HEK293 (cell line): ENCODE data around the gene SHANK2.

Experiments used
- CTCF ChIA-PET: fragments of 350-600 bp; formaldehyde crosslinking; extraction: SDS; loops from one replicate; lab custom pipeline; 2021; ENCODE audit warnings: antibody characterized with exemption; lab: Yijun Ruan, JAX
- POLR2A ChIA-PET: fragments of 300-600 bp; formaldehyde crosslinking; extraction: SDS; loops from one replicate; lab custom pipeline; 2020; ENCODE audit warnings: antibody characterized with exemption, inconsistent platforms; lab: Yijun Ruan, JAX
- H3K27ac ChIP-seq: fragments of 200-500 bp; sonication (Bioruptor generic); 2 replicates; pipeline ENCODE4 v1.5.1; 2014; ENCODE audit warnings: low read depth, low read length, control low read depth, inconsistent platforms; ENCODE audit errors: extremely low read depth
- H3K36me3 ChIP-seq, 2 experiments: fragments of 200-500 bp in 1 of 2; sonication (Bioruptor generic) in 1 of 2; 1 replicate in 1 of 2; 2 replicates in 1 of 2; pipeline ENCODE4 v1.5.1; 2014 to 2017; ENCODE audit warnings: inconsistent platforms in 2 of 2, low read length in 2 of 2; ENCODE audit not compliant: control insufficient read depth in 2 of 2, insufficient read depth in 1 of 2
- H3K4me1 ChIP-seq: fragments of 200-500 bp; sonication (Bioruptor generic); 2 replicates; pipeline ENCODE4 v1.5.1; 2014; ENCODE audit warnings: mild to moderate bottlenecking, low read length, inconsistent platforms; ENCODE audit not compliant: control insufficient read depth, insufficient read depth
- H3K4me3 ChIP-seq: 2 replicates; pipeline ENCODE4 v1.5.1; 2011; ENCODE audit warnings: low read depth, mild to moderate bottlenecking, control low read depth, low read length, moderate library complexity
- H3K9me3 ChIP-seq: fragments of 200-500 bp; sonication (Bioruptor generic); 2 replicates; pipeline ENCODE4 v1.5.1; 2014; ENCODE audit warnings: low read depth, low read length, inconsistent platforms; ENCODE audit not compliant: control insufficient read depth, insufficient read depth
- IKZF3 ChIP-seq: fragments of 450-650 bp; IDR thresholded peaks from 2 replicates; pipeline ENCODE4 v1.5.0; 2018; ENCODE audit warnings: missing biosample characterization, mild to moderate bottlenecking, missing genetic modification characterization, moderate library complexity
- KLF8 ChIP-seq: fragments of 450-650 bp; formaldehyde crosslinking; IDR thresholded peaks from 2 replicates; pipeline ENCODE4 v1.5.1; 2016; ENCODE audit warnings: missing biosample characterization, missing genetic modification characterization
- RBAK ChIP-seq: fragments of 450-650 bp; formaldehyde crosslinking; IDR thresholded peaks from 2 replicates; pipeline ENCODE4 v1.5.1; 2016; ENCODE audit warnings: missing biosample characterization, missing genetic modification characterization
- REPIN1 ChIP-seq: fragments of 450-650 bp; formaldehyde crosslinking; IDR thresholded peaks from 2 replicates; pipeline ENCODE4 v1.5.1; 2017; ENCODE audit warnings: missing biosample characterization, missing genetic modification characterization, low read depth
- SCRT1 ChIP-seq: fragments of 450-650 bp; formaldehyde crosslinking; IDR thresholded peaks from 2 replicates; pipeline ENCODE4 v1.5.1; 2016; ENCODE audit warnings: missing biosample characterization, missing genetic modification characterization, borderline replicate concordance
- SETDB1 ChIP-seq: IDR thresholded peaks from one replicate; pipeline ENCODE4 v1.6.1; 2017; ENCODE audit warnings: mild to moderate bottlenecking, low read length, moderate library complexity, mixed read lengths; ENCODE audit not compliant: insufficient read length
- YY2 ChIP-seq: fragments of 450-650 bp; formaldehyde crosslinking; IDR thresholded peaks from 2 replicates; pipeline ENCODE4 v1.5.1; 2016; ENCODE audit warnings: missing biosample characterization, missing genetic modification characterization
- ZBTB21 ChIP-seq: fragments of 450-650 bp; formaldehyde crosslinking; IDR thresholded peaks from 2 replicates; pipeline ENCODE4 v1.5.1; 2017; ENCODE audit warnings: missing biosample characterization, missing genetic modification characterization
- ZFP37 ChIP-seq: fragments of 450-650 bp; formaldehyde crosslinking; IDR thresholded peaks from 2 replicates; pipeline ENCODE4 v1.5.1; 2016; ENCODE audit warnings: missing biosample characterization, missing genetic modification characterization
- ZNF140 ChIP-seq: fragments of 450-650 bp; formaldehyde crosslinking; IDR thresholded peaks from 2 replicates; pipeline ENCODE4 v1.5.1; 2016; ENCODE audit warnings: missing biosample characterization, missing genetic modification characterization
- ZNF175 ChIP-seq: fragments of 450-650 bp; formaldehyde crosslinking; IDR thresholded peaks from 2 replicates; pipeline ENCODE4 v1.5.1; 2016; ENCODE audit warnings: missing biosample characterization, missing genetic modification characterization
- ZNF19 ChIP-seq: fragments of 450-650 bp; formaldehyde crosslinking; IDR thresholded peaks from 2 replicates; pipeline ENCODE4; 2016; ENCODE audit warnings: missing biosample characterization, missing genetic modification characterization, low read depth
- ZNF214 ChIP-seq: fragments of 450-650 bp; formaldehyde crosslinking; IDR thresholded peaks from 2 replicates; pipeline ENCODE4 v1.5.1; 2017; ENCODE audit warnings: missing biosample characterization, mild to moderate bottlenecking, missing genetic modification characterization, borderline replicate concordance
- ZNF223 ChIP-seq: fragments of 450-650 bp; formaldehyde crosslinking; IDR thresholded peaks from 2 replicates; pipeline ENCODE4 v1.5.1; 2016; ENCODE audit warnings: missing biosample characterization, missing genetic modification characterization
- ZNF391 ChIP-seq: fragments of 450-650 bp; formaldehyde crosslinking; IDR thresholded peaks from 2 replicates; pipeline ENCODE4 v1.5.1; 2016; ENCODE audit warnings: low read depth, missing biosample characterization, missing genetic modification characterization, borderline replicate concordance
- ZNF426 ChIP-seq: fragments of 450-650 bp; formaldehyde crosslinking; IDR thresholded peaks from 2 replicates; pipeline ENCODE4 v1.5.1; 2017; ENCODE audit warnings: missing biosample characterization, missing genetic modification characterization, mild to moderate bottlenecking, inconsistent platforms, moderate library complexity
- ZNF621 ChIP-seq: fragments of 450-650 bp; formaldehyde crosslinking; IDR thresholded peaks from 2 replicates; pipeline ENCODE4 v1.5.1; 2017; ENCODE audit warnings: missing biosample characterization, missing genetic modification characterization
- ZNF623 ChIP-seq: fragments of 450-650 bp; formaldehyde crosslinking; IDR thresholded peaks from 2 replicates; pipeline ENCODE4 v1.5.1; 2016; ENCODE audit warnings: missing biosample characterization, missing genetic modification characterization
- ZNF677 ChIP-seq: fragments of 450-650 bp; IDR thresholded peaks from 2 replicates; pipeline ENCODE4 v1.5.0; 2018; ENCODE audit warnings: missing biosample characterization, mild to moderate bottlenecking, missing genetic modification characterization, moderate library complexity
- ZNF76 ChIP-seq: fragments of 450-650 bp; formaldehyde crosslinking; IDR thresholded peaks from 2 replicates; pipeline ENCODE4; 2016; ENCODE audit warnings: low read depth, missing biosample characterization, missing genetic modification characterization, borderline replicate concordance
- ZXDB ChIP-seq: fragments of 450-650 bp; formaldehyde crosslinking; IDR thresholded peaks from 2 replicates; pipeline ENCODE4 v1.5.1; 2016; ENCODE audit warnings: missing biosample characterization, missing genetic modification characterization
- TF ChIP-seq, protein P1 (sequence below): fragments of 450-650 bp; formaldehyde crosslinking; IDR thresholded peaks from 2 replicates; pipeline ENCODE4 v1.5.1; 2017; ENCODE audit warnings: missing biosample characterization, missing genetic modification characterization
- TF ChIP-seq, protein P2 (sequence below): fragments of 450-650 bp; formaldehyde crosslinking; IDR thresholded peaks from 2 replicates; pipeline ENCODE4 v1.5.1; 2016; ENCODE audit warnings: missing biosample characterization, missing genetic modification characterization
- TF ChIP-seq, protein P3 (sequence below): fragments of 450-650 bp; formaldehyde crosslinking; IDR thresholded peaks from 2 replicates; pipeline ENCODE4 v1.5.1; 2016; ENCODE audit warnings: missing biosample characterization, missing genetic modification characterization
- TF ChIP-seq, protein P4 (sequence below): fragments of 450-650 bp; IDR thresholded peaks from 2 replicates; pipeline ENCODE4 v1.5.1; 2018; ENCODE audit warnings: missing biosample characterization, missing genetic modification characterization
- TF ChIP-seq, protein P5 (sequence below): fragments of 450-650 bp; formaldehyde crosslinking; IDR thresholded peaks from 2 replicates; pipeline ENCODE4 v1.5.1; 2016; ENCODE audit warnings: missing biosample characterization, missing genetic modification characterization

SHANK2 gene

DNA sequence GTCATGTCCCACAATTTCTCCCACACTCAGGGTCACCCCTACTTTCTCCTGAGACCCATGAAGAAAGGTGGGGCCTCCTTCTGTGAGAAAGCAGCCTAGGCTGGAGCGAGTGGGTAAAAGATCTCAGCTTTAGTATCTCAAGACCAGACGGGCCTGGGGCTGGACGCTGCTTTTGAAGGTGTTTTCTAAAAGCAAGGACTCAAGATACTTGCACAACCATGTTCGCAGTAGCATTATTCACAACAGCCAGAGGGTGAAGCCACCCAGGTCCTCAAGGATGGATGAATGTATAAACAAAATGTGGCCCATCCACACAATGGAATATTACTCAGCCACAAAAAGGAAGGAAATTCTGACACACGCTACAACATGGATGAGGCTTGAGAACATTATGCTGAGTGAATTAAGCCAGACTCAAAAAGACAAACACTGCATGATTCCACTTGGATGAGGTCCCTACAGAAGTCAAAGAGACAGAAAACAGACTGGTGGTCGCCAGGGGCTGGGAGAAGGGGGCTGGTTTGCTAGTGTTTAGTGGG is 10.6 kb downstream of the SHANK2 start (continued):
- TF ChIP-seq, protein P1, sequence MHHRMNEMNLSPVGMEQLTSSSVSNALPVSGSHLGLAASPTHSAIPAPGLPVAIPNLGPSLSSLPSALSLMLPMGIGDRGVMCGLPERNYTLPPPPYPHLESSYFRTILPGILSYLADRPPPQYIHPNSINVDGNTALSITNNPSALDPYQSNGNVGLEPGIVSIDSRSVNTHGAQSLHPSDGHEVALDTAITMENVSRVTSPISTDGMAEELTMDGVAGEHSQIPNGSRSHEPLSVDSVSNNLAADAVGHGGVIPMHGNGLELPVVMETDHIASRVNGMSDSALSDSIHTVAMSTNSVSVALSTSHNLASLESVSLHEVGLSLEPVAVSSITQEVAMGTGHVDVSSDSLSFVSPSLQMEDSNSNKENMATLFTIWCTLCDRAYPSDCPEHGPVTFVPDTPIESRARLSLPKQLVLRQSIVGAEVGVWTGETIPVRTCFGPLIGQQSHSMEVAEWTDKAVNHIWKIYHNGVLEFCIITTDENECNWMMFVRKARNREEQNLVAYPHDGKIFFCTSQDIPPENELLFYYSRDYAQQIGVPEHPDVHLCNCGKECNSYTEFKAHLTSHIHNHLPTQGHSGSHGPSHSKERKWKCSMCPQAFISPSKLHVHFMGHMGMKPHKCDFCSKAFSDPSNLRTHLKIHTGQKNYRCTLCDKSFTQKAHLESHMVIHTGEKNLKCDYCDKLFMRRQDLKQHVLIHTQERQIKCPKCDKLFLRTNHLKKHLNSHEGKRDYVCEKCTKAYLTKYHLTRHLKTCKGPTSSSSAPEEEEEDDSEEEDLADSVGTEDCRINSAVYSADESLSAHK (tag by site-specific recombination) = no peak
- TF ChIP-seq, protein P2, sequence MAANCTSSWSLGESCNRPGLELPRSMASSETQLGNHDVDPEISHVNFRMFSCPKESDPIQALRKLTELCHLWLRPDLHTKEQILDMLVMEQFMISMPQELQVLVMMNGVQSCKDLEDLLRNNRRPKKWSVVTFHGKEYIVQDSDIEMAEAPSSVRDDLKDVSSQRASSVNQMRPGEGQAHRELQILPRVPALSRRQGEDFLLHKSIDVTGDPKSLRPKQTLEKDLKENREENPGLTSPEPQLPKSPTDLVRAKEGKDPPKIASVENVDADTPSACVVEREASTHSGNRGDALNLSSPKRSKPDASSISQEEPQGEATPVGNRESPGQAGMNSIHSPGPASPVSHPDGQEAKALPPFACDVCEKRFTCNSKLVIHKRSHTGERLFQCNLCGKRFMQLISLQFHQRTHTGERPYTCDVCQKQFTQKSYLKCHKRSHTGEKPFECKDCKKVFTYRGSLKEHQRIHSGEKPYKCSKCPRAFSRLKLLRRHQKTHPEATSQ = no peak
- TF ChIP-seq ZFP37 (tag by site-specific recombination) = no peak
- 0 out of 2 replicates have a peak, but pooled peaks have one; percentile 2 for TF ChIP-seq RBAK (tag by site-specific recombination)
- no peak for TF ChIP-seq ZNF140 (tag by site-specific recombination)
- no peak for TF ChIP-seq ZNF623 (tag by site-specific recombination)
- TF ChIP-seq, all 188 proteins: peak for 2

DNA sequence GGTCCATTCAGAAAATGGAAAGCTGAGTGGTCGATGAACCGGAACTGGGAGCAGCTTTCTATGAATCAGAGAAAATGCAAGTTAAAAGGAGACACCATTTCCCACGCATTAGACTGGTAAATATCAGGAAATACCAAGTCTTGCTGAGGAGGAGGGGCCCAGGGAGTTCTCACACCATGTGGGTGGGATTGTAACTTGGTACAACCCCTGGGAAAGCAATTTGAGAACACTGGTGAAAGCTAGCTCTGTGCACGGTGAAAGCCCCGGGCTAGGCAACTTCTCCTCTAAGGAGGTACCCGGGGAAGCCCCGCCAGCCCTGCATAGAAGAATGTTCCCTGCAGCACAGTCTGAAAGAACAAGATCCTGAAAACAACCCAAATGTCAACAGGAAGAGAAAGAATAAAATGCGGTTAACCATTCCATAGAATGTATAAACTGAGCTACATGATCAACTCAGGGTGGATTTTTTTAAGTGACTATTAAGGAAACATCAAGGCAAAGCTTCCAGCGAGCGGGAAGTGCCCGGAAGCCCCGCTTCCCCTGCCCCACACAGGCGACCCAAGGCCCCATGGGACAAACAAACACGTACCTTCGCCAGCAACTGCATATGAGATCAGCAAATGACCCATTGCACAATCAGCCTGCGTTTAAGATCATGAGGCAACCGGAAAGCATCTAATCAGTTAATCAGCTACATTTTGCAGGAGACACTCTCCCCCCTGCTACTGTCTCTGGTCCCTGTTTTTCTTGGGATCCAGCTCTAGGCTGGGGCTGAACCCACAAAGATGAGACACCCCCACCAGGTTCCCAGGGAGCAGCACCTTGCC is 11.3 kb downstream of the SHANK2 start:
- H3K4me1 ChIP-seq = peaks cover 10% of the 10 kb centered on the region
- ChIA-PET POLR2A (interaction anchor here (1.8 kb wide), 1 partner anchor 11 kb away, joined by 9 read pairs; the partner anchor contains the start of gene SHANK2), CTCF (interaction anchor here (0.6 to 1.2 kb wide), 4 partner anchors 11 to 180 kb away, joined by 3 to 6 read pairs (median 3); partner anchors contain the start of gene SHANK2)
- no peaks in the 10 kb centered on the region for H3K36me3 ChIP-seq
- no peak overlapping the region for H3K4me3 ChIP-seq
- 0 out of 2 replicates have a peak overlapping the region, but pooled peaks have one; percentile 49 for H3K27ac ChIP-seq
- H3K9me3 ChIP-seq = no peaks in the 10 kb centered on the region
- peak; percentile 88 for TF ChIP-seq ZBTB21 (tag by site-specific recombination)
- no peak for TF ChIP-seq ZNF19
- no peak for TF ChIP-seq ZNF175 (tag by site-specific recombination)
- TF ChIP-seq ZNF76 (tag by site-specific recombination) = peak; percentile 58; the same call in 1 of the 2 replicates
- no peak for TF ChIP-seq ZNF426
- TF ChIP-seq ZNF677 (tag by site-specific recombination) = no peak
- TF ChIP-seq, protein P3, sequence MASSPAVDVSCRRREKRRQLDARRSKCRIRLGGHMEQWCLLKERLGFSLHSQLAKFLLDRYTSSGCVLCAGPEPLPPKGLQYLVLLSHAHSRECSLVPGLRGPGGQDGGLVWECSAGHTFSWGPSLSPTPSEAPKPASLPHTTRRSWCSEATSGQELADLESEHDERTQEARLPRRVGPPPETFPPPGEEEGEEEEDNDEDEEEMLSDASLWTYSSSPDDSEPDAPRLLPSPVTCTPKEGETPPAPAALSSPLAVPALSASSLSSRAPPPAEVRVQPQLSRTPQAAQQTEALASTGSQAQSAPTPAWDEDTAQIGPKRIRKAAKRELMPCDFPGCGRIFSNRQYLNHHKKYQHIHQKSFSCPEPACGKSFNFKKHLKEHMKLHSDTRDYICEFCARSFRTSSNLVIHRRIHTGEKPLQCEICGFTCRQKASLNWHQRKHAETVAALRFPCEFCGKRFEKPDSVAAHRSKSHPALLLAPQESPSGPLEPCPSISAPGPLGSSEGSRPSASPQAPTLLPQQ (tag by site-specific recombination) = peak; percentile 60; the same call in 1 of the 2 replicates
- TF ChIP-seq ZNF223 (tag by site-specific recombination) = no peak
- TF ChIP-seq SETDB1 = peak; percentile 11
- TF ChIP-seq IKZF3 = peak; percentile 48; the same call in 1 of the 2 replicates
- TF ChIP-seq YY2 (tag by site-specific recombination) = no peak
- TF ChIP-seq KLF8 (tag by site-specific recombination) = no peak
- no peak; the same call in 1 of the 2 replicates for TF ChIP-seq ZXDB (tag by site-specific recombination)
- no peak for TF ChIP-seq ZNF214 (tag by site-specific recombination)
- TF ChIP-seq, protein P4, sequence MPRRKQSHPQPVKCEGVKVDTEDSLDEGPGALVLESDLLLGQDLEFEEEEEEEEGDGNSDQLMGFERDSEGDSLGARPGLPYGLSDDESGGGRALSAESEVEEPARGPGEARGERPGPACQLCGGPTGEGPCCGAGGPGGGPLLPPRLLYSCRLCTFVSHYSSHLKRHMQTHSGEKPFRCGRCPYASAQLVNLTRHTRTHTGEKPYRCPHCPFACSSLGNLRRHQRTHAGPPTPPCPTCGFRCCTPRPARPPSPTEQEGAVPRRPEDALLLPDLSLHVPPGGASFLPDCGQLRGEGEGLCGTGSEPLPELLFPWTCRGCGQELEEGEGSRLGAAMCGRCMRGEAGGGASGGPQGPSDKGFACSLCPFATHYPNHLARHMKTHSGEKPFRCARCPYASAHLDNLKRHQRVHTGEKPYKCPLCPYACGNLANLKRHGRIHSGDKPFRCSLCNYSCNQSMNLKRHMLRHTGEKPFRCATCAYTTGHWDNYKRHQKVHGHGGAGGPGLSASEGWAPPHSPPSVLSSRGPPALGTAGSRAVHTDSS = no peak
- TF ChIP-seq REPIN1 (tag by site-specific recombination) = no peak
- TF ChIP-seq, protein P5, sequence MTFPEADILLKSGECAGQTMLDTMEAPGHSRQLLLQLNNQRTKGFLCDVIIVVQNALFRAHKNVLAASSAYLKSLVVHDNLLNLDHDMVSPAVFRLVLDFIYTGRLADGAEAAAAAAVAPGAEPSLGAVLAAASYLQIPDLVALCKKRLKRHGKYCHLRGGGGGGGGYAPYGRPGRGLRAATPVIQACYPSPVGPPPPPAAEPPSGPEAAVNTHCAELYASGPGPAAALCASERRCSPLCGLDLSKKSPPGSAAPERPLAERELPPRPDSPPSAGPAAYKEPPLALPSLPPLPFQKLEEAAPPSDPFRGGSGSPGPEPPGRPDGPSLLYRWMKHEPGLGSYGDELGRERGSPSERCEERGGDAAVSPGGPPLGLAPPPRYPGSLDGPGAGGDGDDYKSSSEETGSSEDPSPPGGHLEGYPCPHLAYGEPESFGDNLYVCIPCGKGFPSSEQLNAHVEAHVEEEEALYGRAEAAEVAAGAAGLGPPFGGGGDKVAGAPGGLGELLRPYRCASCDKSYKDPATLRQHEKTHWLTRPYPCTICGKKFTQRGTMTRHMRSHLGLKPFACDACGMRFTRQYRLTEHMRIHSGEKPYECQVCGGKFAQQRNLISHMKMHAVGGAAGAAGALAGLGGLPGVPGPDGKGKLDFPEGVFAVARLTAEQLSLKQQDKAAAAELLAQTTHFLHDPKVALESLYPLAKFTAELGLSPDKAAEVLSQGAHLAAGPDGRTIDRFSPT (tag by site-specific recombination) = peak; percentile 45; the same call in 1 of the 2 replicates
- no peak for TF ChIP-seq ZNF621 (tag by site-specific recombination)
- no peak for TF ChIP-seq SCRT1 (tag by site-specific recombination)
- no peak for TF ChIP-seq ZNF391 (tag by site-specific recombination)
